HG03095 (cell line): ENCODE measurements around the gene PIP5K1B.

ENCODE experiments used
- ATAC-seq: cut with Tn5 transposase; IDR thresholded peaks from one replicate; pipeline ENCODE4 v1.9.1; 2021; ENCODE audit warnings: moderate library complexity; ENCODE audit not compliant: unreplicated experiment

PIP5K1B gene

DNA sequence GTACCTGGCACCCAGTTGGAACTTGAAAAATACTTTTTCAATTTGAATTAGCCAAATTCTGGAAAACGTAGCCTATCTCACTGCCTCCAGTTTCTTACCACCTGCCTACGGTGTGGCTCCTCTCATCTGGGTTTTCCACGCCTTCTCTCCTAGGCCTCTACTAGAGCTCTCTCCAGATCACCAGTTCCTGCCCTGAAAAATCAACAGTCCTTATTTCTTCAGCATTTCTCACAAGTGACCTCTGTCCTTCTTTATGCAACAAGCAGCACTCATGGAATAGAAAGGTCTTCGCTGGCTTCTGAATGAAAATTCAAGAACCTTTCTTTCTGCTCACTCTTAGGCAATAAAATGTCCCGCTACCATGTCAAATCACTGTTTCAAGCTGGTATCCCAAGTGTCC, 64.8 kb downstream of the PIP5K1B start:
- ATAC-seq: no peak

DNA sequence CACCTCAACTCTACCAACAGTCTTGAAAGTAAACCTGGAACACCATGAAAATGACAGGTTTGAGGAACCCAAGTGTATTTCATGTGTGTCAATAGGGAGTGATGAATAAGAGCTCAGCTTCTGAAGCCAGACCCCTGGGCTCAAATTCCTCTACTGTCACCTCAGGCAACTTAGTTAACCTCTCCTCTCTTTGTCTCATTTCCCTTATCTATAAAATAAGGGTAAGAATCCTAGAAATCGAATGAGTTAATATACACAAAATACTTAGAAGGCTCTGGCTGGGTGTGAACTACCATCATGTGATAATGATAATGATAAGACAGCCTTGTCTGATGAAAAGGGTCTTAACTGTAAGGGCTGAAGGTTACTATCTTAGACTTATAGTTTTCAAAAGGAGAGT, 66.3 kb downstream of the PIP5K1B start:
- no peak for ATAC-seq

DNA sequence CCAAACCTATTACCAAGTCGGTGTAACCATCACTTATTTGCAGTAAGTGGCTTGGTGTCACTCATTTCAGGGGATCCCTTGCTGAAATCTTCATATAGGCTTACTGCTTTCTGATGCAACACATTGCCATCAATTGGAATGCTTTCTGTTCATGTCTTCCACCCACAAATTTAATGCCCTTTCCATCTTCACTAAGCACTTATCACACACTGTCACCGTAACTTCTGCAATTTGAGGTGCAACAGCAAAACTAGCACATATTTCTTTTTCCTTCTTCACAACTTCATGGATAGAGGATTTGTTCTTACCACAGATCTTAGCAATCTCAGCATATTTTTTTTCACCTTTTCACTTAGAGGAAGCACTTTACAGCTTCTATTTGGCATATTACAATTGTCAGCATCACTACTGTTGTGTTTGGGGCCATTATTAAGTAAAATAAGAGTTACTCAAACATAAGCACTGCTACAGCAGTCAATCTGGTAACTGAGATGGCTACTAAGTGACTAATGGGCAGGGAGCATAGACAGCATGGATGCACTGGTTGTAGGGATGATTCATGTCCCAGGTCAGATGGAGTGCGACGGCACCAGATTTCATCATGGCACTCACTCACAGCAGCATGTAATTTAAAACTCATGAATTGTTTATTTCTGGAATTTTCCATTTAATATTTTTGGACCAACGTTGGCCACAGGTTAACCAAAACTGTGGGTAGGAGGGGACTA, 70.1 kb downstream of the PIP5K1B start:
- no peak for ATAC-seq

DNA sequence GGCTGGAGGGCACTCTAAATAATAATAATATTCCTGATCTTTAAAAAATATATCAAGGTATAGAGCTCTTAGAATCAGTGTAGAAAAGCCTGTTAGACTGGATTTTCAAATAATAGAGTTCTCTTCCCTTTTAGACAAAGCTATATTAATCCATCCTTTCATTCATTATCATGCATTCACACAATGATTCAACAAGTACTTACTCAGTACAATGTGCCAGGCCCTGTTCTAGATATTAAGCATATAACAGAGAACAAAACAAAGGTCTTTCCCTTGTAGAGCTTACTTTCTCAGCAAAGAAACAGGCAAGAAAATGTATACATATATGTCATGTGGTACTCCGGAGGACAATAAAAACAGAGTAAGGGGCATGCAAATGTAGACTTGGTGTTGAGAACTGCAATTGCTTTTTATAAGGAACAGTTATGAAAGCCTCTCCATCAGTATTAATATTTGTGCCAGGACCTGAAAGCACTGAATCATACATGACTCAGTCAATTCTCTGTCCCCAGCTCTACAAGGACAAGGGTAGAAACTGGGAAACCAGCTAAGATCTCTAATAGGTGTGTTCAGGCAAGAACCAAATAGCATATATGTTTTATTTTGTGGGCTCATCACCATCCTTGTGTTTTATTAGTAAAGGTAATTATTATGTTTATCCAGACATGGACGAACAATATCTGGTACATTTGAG, 72.2 kb downstream of the PIP5K1B start:
- ATAC-seq: no peak

DNA sequence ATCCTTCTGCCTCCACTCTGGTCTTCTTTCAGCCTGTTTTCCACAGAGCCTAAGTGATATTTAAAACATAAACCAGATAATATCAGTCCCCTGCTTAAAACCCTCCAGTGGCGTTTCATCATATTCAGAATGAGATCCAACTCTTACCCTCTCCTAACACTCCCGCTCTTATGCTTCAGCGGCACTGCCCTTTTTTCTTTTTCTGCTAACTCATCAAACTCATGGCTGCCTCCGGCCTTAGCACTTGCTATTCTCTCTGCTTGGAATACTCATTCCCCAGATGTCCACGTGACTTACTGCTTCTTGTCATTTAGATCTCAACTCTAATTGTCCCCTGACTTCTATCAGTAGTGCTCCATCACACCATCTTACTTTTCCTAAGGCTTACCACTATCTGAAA, 73.6 kb downstream of the PIP5K1B start:
- no peak for ATAC-seq

DNA sequence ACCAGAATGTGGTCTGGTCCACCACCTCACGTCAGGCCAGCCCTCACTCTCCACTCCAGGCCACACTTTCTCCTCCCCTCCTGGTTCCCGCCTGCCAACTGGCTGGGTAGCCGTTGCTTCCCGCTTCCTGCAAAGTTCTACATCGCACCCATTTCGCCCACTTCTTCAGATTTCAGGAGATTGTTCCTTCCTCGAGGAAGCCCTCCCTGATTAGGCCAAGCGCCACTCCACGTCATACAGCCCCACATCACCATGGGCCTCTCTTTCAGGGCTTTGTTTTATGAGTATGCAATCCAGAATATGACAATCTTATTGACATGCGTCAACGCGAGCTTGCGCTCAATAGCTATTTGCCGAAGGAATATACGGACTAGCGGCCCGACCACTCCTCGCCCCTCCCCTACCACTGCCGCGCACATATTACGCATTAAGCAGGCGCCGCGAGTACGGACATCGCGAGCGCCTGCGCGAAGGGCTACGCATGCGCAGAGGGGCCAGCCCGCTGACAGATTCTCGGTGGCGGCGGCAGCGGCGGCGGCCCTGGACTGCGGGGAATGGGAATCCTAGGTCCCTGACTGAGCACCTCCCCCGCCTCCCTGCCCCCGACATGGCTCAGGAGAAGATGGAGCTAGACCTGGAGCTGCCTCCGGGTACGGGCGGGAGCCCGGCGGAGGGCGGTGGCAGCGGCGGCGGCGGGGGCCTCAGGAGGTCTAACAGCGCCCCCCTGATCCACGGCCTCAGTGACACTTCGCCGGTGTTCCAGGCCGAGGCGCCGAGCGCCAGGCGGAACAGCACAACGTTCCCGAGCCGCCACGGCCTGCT, 74.7 kb downstream of the PIP5K1B start:
- ATAC-seq: peak; percentile 74

DNA sequence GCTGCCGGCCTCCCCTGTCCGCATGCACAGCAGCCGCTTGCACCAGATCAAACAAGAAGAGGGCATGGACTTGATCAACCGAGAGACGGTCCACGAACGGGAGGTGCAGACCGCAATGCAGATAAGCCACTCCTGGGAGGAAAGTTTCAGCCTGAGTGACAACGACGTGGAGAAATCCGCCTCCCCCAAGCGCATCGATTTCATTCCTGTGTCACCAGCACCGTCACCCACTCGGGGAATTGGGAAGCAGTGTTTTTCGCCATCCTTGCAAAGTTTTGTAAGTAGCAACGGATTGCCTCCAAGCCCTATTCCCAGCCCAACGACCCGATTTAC, 75.3 kb downstream of the PIP5K1B start:
- ATAC-seq: no peak

DNA sequence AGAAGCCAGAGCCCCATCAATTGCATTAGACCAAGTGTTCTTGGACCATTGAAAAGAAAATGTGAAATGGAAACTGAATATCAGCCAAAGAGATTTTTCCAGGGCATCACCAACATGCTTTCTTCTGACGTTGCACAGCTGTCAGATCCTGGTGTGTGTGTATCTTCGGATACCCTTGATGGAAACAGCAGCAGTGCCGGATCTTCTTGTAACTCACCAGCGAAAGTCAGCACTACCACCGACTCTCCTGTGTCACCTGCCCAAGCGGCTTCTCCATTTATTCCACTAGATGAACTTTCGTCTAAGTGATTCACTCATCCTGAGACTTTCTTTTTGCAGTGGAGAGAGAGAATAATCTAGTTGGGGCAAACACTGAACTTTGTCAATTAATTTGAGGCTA, 75.7 kb downstream of the PIP5K1B start:
- ATAC-seq: no peak

DNA sequence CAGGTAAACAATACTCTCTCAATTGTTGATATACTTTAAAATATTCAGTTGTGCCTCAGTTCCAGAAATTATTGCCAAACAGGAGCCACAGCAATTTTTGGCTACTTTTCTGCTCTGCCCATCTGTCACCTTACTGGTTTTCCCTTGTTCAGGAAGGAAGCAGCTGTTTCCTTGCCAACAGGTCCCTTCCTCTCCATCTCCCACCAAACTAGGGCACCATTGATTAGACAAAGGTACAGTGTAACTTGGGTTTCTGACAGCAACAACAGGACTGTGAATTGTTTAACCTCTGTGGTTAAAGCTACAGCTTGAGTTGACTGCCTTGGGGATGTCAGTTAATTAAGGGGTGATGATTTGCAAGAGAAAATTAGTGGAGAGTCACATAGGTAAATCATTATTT, 76.9 kb downstream of the PIP5K1B start:
- ATAC-seq: no peak

DNA sequence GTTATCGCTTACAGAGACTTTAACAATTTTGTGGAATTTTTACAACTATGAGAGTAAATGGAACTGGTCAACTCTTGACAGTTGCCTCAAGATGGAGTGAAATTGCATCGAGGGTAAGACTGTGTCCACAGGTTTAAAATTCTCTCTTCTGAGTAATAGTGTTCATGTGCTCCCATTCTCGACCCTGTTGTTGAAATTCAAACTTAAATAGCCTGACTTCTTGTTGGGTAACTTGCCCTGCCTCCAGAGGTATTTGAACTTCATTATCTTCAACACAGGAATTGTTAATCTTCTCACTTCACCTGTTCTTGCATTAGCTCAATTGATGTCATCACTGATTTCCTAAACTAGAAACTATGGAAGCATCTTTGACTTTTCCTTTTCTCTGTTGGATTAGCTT, 77.5 kb downstream of the PIP5K1B start:
- no peak for ATAC-seq

DNA sequence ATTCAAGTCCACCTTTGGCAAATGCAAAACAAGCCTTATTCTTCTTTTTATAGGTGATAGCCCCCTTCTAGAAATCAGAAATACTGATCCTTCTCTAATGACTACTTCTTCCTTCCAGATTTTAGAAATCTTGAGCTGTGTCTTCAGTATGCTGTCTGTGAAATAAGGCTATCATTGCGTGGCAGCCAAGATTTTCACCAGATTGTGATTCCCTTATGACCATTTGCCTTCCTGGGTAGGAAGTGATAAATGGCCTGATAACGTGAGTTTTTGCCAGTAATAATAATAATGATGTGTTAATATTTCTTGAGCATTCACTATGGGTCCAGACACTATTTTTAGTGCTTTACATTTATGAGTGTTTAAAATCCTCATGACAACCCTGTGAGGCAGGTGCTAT, 80.9 kb downstream of the PIP5K1B start:
- ATAC-seq: no peak

DNA sequence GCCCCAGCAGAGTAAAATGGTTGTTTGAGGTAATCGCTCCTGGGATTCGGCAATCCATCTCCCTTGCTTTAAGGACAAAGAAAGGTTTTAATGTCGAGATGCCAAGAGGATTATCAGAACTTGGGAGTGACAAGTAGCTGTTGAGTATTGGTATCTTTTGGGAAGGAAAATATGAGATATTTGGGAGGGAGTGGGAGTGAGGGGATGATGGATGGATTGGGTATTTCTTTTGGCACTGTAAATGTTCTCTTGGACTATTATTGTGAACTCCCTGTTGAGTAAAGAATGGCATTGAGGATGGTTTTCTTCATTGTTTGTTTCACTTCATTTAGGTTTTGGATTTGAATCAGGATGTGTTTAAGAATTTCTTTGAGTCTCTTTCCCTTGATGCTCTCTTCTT, 86.1 kb downstream of the PIP5K1B start:
- ATAC-seq: no peak

DNA sequence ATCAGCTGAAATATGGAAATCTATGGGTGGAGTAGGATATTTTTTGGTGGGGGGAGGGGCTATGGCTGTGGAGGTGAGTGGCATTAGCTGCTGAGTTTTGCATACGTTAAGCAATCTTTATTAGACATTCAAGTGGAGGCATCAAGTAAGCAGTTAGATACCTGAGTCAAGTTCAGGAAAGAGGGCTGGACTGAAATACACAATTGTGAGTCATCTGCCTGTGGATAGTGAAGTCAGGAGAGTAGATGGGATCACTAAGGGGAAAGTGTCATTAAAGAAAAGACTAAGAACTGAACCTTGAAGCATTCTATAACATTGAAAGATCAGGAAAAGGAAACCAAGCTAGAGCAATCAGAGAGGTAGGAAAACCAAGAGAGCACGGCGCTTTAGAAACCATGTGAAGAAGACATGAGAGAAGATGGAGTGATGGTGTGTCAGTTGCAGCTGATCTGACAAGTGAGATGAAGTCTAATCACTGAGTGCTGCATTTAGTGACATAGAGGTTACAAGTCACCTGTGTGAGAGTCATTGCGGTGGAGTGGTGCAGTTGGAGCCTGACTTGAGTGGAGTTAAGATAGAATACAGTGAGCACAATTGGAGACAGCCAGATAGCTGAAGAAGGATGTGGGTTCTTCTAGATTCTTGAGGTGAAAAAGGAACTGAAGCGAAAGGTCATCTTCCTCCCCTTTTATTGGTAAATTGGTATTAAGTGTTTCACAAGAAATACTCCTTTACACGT, 88.7 kb downstream of the PIP5K1B start:
- ATAC-seq: peak; percentile 90

DNA sequence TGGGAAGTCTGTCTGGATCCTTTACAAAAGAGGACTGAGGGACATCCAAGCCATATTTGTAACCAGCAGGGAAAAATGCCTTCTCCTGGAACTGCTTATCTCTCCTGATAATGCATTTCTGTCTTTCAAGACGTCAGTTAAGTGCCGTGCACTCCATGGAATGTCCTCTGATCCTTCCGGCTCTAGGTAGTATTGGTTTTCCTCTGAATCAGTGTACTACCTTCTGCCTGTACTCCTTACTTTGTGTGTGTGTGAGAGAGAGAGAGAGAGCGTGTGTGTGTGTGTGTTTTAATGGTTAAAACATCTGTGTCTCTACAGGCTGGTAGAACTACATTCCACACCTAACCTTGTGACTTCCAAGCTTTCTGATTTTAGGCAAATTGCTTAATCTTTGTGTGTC, 89.9 kb downstream of the PIP5K1B start:
- ATAC-seq: no peak

DNA sequence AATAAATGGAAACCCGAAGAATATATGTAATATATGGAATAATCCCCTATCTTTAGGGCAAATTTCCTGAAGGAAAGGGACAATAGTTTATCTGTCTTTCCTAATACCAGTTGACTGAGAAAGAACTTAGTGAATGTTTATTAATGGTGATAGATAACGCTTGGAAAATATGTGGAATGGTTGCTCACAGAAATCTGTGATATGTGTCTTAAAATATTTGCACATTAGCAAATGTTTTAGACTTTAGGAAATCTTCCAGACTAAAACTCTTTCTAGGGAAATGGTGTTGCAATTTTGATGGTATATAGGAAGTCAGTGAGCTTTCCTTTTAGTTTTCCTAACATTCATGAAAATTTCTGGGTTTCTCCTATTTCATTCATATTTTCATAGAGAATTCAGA, 90.4 kb downstream of the PIP5K1B start:
- no peak for ATAC-seq

DNA sequence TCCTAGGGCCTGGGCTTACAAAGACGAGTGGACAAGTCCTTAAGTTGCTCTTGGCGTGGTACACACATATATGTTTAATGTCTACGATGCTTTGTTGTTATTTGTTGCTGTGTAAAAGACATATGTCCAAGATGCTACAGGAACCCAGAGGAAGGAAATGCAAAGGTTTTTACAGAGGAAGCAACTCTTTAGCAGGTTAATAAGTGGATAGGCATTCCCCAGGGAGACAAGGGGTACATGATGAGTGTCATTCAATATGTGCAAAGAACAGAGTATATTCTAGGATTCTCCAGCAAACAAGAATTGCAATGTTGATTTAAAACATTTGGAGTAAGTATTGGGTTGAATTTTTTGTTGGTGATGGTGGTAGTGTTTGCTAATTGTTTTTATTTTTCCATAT, 92.1 kb downstream of the PIP5K1B start:
- no peak for ATAC-seq

DNA sequence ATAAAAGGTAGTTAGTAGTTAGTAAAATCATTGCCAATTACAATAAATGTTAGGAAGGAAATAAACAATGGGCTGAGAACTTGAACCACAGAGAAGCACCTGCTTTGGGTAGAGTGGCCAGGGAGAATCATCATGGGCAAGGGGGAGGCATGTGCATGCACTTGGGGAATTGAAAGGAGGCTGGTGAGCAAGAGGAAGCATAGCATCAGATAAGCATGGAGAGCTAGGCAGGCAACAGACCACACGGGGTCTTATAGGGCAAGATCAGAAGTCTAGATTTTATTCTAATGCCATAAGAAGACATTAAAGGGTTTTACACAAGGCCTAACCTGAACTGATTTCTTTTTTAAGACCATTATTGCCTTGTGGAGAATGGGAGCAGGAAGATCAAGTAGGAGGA, 93.4 kb downstream of the PIP5K1B start:
- no peak for ATAC-seq

DNA sequence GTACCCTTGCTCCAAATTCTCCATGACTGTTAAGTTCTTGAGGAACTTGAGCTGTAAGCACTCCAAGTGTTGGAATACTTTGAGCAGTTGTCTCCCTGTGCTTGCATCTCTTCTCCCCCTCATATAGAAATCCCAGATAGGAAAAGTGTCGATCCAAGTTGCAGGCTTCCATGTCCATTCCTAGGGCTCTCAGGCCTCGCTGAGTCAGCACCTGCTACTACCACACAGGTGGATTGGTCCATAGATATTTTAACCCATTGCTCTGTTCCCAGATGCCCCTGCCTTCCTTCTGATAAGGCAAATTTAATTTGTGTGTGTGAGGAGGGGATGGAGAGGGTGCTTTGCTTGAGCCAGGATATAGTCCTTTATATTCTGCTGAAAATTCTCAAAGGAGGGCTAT, 95.8 kb downstream of the PIP5K1B start:
- no peak for ATAC-seq

DNA sequence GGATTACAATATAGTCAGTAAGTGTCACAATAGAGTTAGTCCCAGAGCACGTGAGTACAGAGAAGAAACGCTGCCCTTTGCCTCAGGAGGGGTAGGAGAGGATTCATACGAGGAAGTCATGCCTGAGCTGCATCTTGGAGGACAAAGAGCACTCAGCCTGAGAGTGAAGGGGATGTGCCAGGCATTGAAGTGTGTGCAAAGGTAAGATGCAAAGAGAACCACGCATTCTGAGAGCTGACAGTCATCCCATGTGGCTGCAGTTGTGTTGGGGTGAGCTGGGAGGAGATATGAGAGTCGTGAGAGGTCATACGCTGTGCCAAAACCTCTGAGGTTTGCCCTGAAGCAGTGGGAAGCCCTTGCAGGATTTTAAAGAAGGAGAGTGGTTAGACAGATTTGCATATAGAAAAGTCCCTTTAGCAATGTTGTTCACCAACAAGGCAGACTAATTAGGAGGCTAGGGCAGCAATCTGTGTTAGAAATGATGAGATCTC, 97.5 kb downstream of the PIP5K1B start:
- peak; percentile 96 for ATAC-seq

DNA sequence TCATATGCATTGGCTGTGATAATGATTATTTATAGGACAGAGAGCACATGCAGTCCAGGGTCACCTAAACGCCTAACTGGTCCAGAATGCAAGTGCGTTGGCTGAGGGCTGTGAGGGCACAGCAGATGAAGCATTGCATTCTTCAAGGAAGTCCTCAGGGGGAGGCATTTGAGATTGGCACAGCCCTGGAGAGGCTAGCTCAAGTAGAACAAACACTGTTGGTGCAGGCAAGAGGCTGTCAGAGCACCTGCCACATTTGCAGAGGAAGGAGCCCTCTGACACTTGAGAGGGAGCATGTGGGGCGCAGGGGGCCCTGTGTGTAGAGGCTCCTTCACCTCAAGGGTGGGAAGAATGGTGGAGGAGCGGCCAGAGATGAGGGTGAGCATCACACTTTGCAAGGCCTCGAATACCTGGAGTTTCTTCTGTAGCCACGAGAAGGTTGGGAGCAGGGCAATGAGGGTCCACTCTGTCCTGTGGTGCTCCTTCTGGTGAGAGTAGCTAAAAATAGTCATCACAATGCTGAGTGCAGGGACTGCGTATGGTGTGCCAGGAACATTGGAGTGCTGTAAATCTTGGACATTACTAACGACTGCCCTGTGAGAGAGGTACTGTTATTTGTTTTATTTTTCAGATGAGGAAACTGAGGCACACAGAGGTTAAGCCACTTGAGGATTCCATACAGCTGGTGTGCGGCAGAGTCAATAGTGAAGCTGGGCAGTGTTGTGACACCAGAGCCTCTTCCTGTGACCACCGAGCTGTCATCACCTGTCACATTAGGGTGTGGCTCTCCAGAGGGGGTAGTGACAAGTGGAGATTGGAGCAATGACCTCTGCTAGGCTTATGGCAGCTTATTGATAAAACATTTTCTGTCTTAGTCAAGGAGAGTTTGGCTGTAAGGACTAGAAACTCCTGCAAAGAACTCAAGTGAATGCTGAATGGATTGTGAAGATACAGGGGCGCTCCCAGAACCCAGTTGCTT, 100.2 kb downstream of the PIP5K1B start:
- ATAC-seq: no peak
